Measurements from ENCODE around the gene OXSM. TPM values are rescaled to one million over a fixed set of nuclear protein-coding genes. Genes with fewer than 3 reads are reported as not detected.

OXSM gene
- total and polyA plus RNA-seq, 8 donors: 3.5 to 13.8 (median 6.9) TPM

DNA sequence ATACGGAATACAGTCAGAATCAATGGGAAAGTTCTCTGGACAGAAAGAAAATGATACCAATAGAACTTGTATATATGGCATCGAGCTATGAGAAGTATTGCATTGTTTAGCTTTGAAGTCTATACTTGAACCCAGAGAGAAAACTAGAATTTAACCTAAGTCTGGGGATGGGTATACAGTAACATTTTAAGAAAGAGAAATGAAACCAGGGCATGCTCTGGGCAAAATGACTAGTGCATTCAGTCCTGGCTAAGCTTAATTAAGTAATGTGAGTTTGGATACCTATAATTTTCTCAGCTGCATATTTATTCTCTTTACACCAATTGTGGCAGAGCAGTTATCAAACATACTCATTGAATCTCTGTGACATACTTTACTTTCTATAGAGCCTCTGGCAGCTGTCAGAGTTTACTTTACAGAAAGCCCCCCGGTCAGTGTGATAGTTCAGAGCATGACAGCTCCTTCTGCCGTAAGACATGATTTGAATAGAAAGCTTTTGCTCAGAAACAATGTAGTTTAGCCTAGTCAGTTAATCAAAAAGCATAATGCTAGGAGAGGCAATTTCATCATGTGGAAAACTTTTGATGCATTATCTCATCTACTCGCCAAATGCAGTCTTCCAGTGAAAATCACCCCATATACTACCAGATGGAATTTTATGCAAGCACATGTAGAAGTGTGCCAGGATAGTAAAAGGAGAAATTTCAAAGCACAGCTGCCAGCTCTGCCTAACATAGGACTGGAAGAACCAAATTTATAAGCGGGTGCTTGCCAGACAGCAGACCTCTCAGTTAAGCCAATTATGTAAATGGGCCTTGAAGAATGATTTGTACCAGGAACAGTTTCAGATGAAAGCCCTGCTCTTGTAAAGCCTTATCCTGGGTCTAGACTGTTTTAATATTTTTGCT lies 40.7 kb downstream of the OXSM start:
- H3K27me3 ChIP-seq: no peaks in the 10 kb centered on the region

DNA sequence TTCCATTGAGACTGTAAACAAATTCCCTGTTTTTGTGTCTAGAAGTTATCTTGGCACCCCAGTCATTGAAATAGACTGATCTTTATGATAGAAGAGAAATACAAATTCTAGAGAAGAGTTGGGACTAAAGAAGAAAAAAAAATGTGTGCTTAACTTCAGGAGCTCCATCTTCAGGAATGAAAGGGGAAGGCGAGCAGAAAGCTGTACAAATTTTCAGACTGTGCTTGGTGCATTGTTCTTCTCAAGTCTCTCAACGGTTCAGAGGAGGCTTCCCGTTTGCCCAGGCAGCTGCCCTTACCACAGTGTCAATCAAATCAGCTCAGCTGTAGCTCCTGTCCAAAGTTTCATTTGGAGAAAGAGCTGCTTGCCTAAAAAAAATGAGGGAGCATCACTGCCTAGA lies 41.7 kb downstream of the OXSM start:
- no peak for DNase-seq
- ATAC-seq: no peak
- H3K4me3 ChIP-seq: no peak overlapping the region
- H3K27me3 ChIP-seq: no peaks in the 10 kb centered on the region
- intact Hi-C loops (cut with DNase I): no loop called here
- H3K36me3 ChIP-seq: no peaks in the 10 kb centered on the region
- FAIRE-seq: no peak
- TF ChIP-seq, protein P1, sequence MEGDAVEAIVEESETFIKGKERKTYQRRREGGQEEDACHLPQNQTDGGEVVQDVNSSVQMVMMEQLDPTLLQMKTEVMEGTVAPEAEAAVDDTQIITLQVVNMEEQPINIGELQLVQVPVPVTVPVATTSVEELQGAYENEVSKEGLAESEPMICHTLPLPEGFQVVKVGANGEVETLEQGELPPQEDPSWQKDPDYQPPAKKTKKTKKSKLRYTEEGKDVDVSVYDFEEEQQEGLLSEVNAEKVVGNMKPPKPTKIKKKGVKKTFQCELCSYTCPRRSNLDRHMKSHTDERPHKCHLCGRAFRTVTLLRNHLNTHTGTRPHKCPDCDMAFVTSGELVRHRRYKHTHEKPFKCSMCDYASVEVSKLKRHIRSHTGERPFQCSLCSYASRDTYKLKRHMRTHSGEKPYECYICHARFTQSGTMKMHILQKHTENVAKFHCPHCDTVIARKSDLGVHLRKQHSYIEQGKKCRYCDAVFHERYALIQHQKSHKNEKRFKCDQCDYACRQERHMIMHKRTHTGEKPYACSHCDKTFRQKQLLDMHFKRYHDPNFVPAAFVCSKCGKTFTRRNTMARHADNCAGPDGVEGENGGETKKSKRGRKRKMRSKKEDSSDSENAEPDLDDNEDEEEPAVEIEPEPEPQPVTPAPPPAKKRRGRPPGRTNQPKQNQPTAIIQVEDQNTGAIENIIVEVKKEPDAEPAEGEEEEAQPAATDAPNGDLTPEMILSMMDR (IDR thresholded peaks at IDR 0.05): no peak
- 9 to 13% methylated on average over 3 of the region's 3 CpGs for WGBS, 2 donors
- no peaks in the 10 kb centered on the region for H3K9me3 ChIP-seq
- no peak overlapping the region for H3K27ac ChIP-seq
- no peaks in the 10 kb centered on the region for H3K4me1 ChIP-seq

More for the DNA sequence above, 40.7 kb downstream of the OXSM start:
- DNase-seq (no peak), ATAC-seq (no peak), FAIRE-seq (no peak)
- TF ChIP-seq, protein P1 (IDR thresholded peaks at IDR 0.05): no peak
- intact Hi-C loops (cut with DNase I): no loop called here
- Histone ChIP-seq H3K4me1 (no peaks in the 10 kb centered on the region), H3K36me3 (no peaks in the 10 kb centered on the region), H3K9me3 (no peaks in the 10 kb centered on the region), H3K27ac (no peak overlapping the region), H3K4me3 (no peak overlapping the region)
- 84 to 92% methylated on average over 6 of the region's 6 CpGs for whole genome bisulfite sequencing, 2 donors

DNA sequence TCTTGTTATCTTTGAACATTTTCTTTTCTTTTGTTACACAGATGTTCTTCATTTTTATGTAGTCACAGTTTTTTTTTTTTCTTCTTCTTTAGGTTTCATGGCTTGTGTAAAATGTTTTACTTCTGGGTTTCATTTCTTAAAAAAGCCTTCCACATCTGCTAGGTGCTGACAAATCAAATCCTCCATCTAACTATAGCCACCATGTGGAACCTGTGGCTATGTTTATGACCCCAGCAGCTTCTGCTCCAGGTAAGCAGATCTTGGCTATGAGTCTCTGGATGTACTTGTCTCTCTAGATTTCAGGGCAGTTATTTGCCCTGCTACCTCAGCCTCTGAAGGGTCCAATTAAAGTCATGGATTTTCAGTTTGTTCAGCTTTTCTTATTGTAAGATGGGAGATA lies 44.5 kb downstream of the OXSM start:
- Histone ChIP-seq H3K9me3 (no peaks in the 10 kb centered on the region), H3K4me1 (no peaks in the 10 kb centered on the region), H3K36me3 (no peaks in the 10 kb centered on the region), H3K4me3 (no peak overlapping the region), H3K27ac (no peak overlapping the region), H3K27me3 (no peaks in the 10 kb centered on the region)
- DNase-seq (no peak), FAIRE-seq (no peak), ATAC-seq (no peak)
- TF ChIP-seq, protein P1 (IDR thresholded peaks at IDR 0.05): no peak
- intact Hi-C loops (cut with DNase I): no loop called here

DNA sequence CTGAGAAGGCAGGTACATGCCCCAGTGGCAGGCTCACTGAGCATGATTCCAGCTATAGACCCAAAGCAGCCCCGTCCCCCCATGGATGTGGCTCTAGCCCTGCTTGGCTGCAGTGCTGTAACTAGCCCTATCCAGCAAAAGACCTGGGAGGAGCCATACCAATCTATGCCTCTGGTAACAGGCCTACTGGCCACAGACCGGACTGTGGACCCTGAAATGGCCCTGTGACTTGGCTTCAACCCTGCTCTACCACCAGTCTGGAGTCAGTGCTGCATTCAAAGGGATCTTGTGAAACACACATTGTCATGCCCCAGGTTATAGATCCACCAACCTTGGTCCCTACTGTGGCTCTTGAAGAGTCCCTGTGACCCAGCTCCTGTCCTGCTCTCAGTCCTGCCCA lies 46.7 kb downstream of the OXSM start:
- ATAC-seq (no peak), FAIRE-seq (no peak), DNase-seq (no peak)
- no peaks in the 10 kb centered on the region for H3K27me3 ChIP-seq
- H3K9me3 ChIP-seq: no peaks in the 10 kb centered on the region
- H3K36me3 ChIP-seq: no peaks in the 10 kb centered on the region
- WGBS, 2 donors: 85 to 100% methylated on average over 2 of the region's 2 CpGs
- no peaks in the 10 kb centered on the region for H3K4me1 ChIP-seq
- H3K27ac ChIP-seq: no peak overlapping the region
- no peak overlapping the region for H3K4me3 ChIP-seq
- intact Hi-C loops (cut with DNase I): no loop called here
- TF ChIP-seq, protein P1 (IDR thresholded peaks at IDR 0.05): no peak

DNA sequence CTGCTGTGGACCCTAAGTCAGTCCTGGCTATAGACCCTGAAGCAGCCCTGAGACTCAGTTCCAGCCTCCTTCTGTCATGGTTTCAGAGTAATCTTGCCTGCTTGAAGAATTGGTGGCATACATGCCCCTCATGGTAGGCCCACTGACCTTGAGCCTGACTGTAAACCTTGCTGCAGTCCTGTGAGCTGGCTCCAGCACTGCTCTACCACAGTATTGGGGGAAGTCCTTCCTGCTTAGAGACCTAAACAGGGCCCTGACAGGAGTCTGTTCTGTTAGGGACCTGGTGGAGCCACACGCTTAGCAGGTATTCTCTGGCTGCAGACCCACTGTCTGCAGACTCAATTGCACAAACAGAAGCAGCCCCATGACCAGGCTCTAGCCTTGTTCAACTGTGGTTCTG lies 47.1 kb downstream of the OXSM start:
- no peaks in the 10 kb centered on the region for H3K36me3 ChIP-seq
- H3K9me3 ChIP-seq: no peaks in the 10 kb centered on the region
- TF ChIP-seq, protein P1 (IDR thresholded peaks at IDR 0.05): no peak
- H3K4me1 ChIP-seq: no peaks in the 10 kb centered on the region
- 0 to 4% methylated on average over 1 of the region's 1 CpG for WGBS, 2 donors
- no peak overlapping the region for H3K4me3 ChIP-seq
- intact Hi-C loops (cut with DNase I): no loop called here
- H3K27ac ChIP-seq: no peak overlapping the region
- FAIRE-seq (no peak), ATAC-seq (no peak), DNase-seq (no peak)
- H3K27me3 ChIP-seq: no peaks in the 10 kb centered on the region
